ENCODE measurements around the gene BRAF. TPM values are rescaled to one million over a fixed set of nuclear protein-coding genes. Genes with fewer than 3 reads are reported as not detected.

The BRAF gene
- total RNA-seq, 5 donors from 2014 or later (not counting 1 experiment from before 2014, with no cell fraction given) = 39.3 to 65.1 (median 42.2) TPM

DNA sequence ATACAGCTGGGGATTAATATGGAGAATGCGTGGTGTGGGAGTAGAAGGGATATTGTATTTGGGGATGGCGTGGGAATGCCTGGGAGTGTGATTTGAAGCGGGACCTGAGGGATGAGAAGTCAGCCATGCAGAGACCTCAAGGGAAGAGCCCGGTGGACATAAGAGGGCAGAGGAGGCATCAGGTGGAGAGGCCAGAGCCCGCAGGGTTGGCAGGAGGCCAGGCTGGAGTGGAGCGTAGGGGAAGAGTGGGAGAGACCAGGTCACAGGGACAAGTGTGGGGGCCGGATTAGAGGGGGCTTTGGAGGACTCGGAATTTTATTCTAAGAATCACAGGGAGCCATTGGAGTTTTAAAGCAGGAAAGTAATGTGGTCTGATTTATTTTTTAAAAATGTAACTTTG lies 226.3 kb downstream of the BRAF start:
- 95% methylated on average over 7 of the region's 8 CpGs for WGBS (ENCODE audit: insufficient coverage)
- CTCF ChIA-PET = interaction anchor here in 1 of 2 donors (0.7 kb wide), 1 partner anchor 1039 kb away, joined by 3 read pairs; the partner anchor contains the start of gene SSBP1
- peaks cover 39 to 45% (median 44%) of the 10 kb centered on the region in 3 donors for H3K4me1 Mint-ChIP-seq

GRCh38 chr7:140697447-140698143 lies 227.1 kb downstream of the BRAF start:
- peaks cover 39 to 42% (median 41%) of the 10 kb centered on the region in 3 donors for H3K4me1 Mint-ChIP-seq

More for the DNA sequence above, 226.3 kb downstream of the BRAF start:
- Histone ChIP-seq H3K27ac (ENCODE audit: low read length) (no peak overlapping the region), H3K9me3 (no peaks in the 10 kb centered on the region), H3K27me3 (replicated peaks in 1 of 2; ENCODE audit: control insufficient read depth in 2 of 2, extremely low read depth in 1 of 2, insufficient read depth in 2 of 2, low read length in 1 of 2) (no peaks in the 10 kb centered on the region), H3K4me1 (ENCODE audit: control insufficient read depth in 1 of 2, extremely low read depth in 1 of 2, insufficient read depth in 2 of 2, low read length in 2 of 2) (peaks cover 5 to 28% of the 10 kb centered on the region in 2 experiments), H3K36me3 (ENCODE audit: control insufficient read depth in 2 of 2, extremely low read depth in 1 of 2, insufficient read depth in 1 of 2, low read length in 1 of 2) (peaks cover 0 to 6% of the 10 kb centered on the region in 2 donors), H3K4me3 (ENCODE audit: control insufficient read depth in 1 of 2, extremely low read depth in 1 of 2, low read length in 1 of 2) (no peak overlapping the region)
- Mint-ChIP-seq H3K27me3 (no peaks in the 10 kb centered on the region), H3K27ac (peak overlapping the region; percentile 8 to 98), H3K9me3 (no peaks in the 10 kb centered on the region), H3K4me3 (peak overlapping the region; percentile 96 to 98 (median 96)), H3K36me3 (peaks cover 5% of the 10 kb centered on the region)
- ATAC-seq (replicated peaks in 1 of 4) (no peak), DNase-seq (no peak)
- POLR2A ChIA-PET = no interaction called here

DNA sequence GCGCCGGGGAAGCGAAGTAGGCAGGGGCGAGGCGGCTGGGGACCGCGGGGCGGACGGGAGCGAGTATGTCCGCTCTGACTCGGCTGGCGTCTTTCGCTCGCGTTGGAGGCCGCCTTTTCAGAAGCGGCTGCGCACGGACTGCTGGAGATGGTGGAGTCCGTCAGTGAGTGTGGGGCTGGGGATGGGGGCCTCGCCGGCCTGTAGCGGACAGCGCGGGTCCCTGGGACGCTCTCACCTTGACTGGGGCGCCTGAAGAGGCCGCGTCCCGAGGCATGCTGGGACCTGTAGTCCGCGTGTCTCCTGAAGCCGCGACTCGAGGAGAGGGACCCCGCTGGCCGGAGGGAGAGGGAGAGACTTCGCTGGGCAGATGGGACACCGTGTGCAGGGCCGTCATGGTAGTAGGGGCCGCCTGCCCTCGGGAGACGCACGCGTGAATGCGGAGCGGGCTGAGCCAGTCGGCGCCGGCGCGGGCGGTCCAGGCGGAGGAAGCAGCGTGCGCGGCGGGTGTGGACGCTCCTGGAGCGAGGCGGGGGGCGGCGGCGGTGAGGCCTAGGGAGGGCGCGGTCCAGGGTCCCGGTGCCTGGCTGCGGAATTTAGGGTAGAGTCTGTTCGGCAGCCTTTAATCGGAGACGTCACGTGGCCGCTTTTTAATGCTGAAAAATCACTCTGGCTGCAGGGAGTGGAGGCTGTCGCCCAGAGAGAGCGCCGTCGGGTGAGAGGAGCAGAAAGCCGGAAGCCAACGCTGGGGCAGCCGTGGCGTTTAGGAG lies 227.9 kb downstream of the BRAF start, which contains the start of gene NDUFB2:
Gene NDUFB2 (plus strand): TSS at position 29 of the 767 bp plus-strand sequence. CDS start 37 bp downstream, at position 66.
- peaks cover 38 to 40% (median 39%) of the 10 kb centered on the region in 3 donors for H3K4me1 Mint-ChIP-seq
- H3K9me3 Mint-ChIP-seq = no peaks in the 10 kb centered on the region
- WGBS (ENCODE audit: insufficient coverage) = under 1% methylated on average over 82 of the region's 82 CpGs
- peak within 1 kb of the TSS; percentile 81 to 85 for H3K4me3 ChIP-seq (ENCODE audit: control insufficient read depth in 1 of 2, extremely low read depth in 1 of 2, low read length in 1 of 2)
- peak in 34 of 35 experiments; percentile 21 to 89 (median 59) for DNase-seq
- H3K27me3 Mint-ChIP-seq = no peaks in the 10 kb centered on the region
- H3K4me3 Mint-ChIP-seq = peak within 1 kb of the TSS; percentile 96 to 98 (median 96)
- H3K9me3 ChIP-seq = no peaks in the 10 kb centered on the region
- H3K27ac ChIP-seq (ENCODE audit: low read length) = peak within 1 kb of the TSS; percentile 87
- CTCF ChIA-PET = interaction anchor here in 1 of 2 donors (0.7 to 1.0 kb wide), 3 partner anchors 27 to 318 kb away, joined by 4 read pairs; no protein-coding TSS in a partner anchor
- H3K4me1 ChIP-seq (ENCODE audit: control insufficient read depth in 1 of 2, extremely low read depth in 1 of 2, insufficient read depth in 2 of 2, low read length in 2 of 2) = peaks cover 5 to 28% of the 10 kb centered on the region in 2 experiments
- H3K36me3 ChIP-seq (ENCODE audit: control insufficient read depth in 2 of 2, extremely low read depth in 1 of 2, insufficient read depth in 1 of 2, low read length in 1 of 2) = peaks cover 0 to 2% of the 10 kb centered on the region in 2 donors
- POLR2A ChIA-PET = interaction anchor here (0.6 to 1.0 kb wide), 5 partner anchors 11 to 1469 kb away, joined by 4 to 9 read pairs (median 5); no protein-coding TSS in a partner anchor
- H3K27me3 ChIP-seq (replicated peaks in 1 of 2; ENCODE audit: control insufficient read depth in 2 of 2, extremely low read depth in 1 of 2, insufficient read depth in 2 of 2, low read length in 1 of 2) = no peaks in the 10 kb centered on the region
- H3K36me3 Mint-ChIP-seq = peaks cover 6% of the 10 kb centered on the region
- H3K27ac Mint-ChIP-seq = peak within 1 kb of the TSS; percentile 91 to 98
- ATAC-seq (replicated peaks in 1 of 4) = peak; percentile 88 to 90 (median 88)

More at GRCh38 chr7:140697447-140698143, 227.1 kb downstream of the BRAF start:
- peak overlapping the region; percentile 81 to 85 for H3K4me3 ChIP-seq (ENCODE audit: control insufficient read depth in 1 of 2, extremely low read depth in 1 of 2, low read length in 1 of 2)
- DNase-seq (no peak), ATAC-seq (replicated peaks in 1 of 4) (no peak)
- ChIA-PET POLR2A (interaction anchor here in 1 of 2 donors (0.5 kb wide), 1 partner anchor 323 kb away, joined by 3 read pairs; no protein-coding TSS in a partner anchor), CTCF (interaction anchor here in 1 of 2 donors (1.0 kb wide), 1 partner anchor 220 kb away, joined by 4 read pairs; no protein-coding TSS in a partner anchor)
- peaks cover 3% of the 10 kb centered on the region for H3K36me3 Mint-ChIP-seq
- H3K27me3 Mint-ChIP-seq = no peaks in the 10 kb centered on the region
- H3K4me3 Mint-ChIP-seq = peak overlapping the region; percentile 96 to 98 (median 96)
- H3K27ac Mint-ChIP-seq = peak overlapping the region; percentile 91 to 98
- H3K36me3 ChIP-seq (ENCODE audit: control insufficient read depth in 2 of 2, extremely low read depth in 1 of 2, insufficient read depth in 1 of 2, low read length in 1 of 2) = peaks cover 0 to 2% of the 10 kb centered on the region in 2 donors
- H3K9me3 ChIP-seq = no peaks in the 10 kb centered on the region
- WGBS (ENCODE audit: insufficient coverage) = 45% methylated on average over 12 of the region's 24 CpGs
- no peaks in the 10 kb centered on the region for H3K9me3 Mint-ChIP-seq
- H3K4me1 ChIP-seq (ENCODE audit: control insufficient read depth in 1 of 2, extremely low read depth in 1 of 2, insufficient read depth in 2 of 2, low read length in 2 of 2) = peaks cover 5 to 28% of the 10 kb centered on the region in 2 experiments
- H3K27me3 ChIP-seq (replicated peaks in 1 of 2; ENCODE audit: control insufficient read depth in 2 of 2, extremely low read depth in 1 of 2, insufficient read depth in 2 of 2, low read length in 1 of 2) = no peaks in the 10 kb centered on the region
- H3K27ac ChIP-seq (ENCODE audit: low read length) = peak overlapping the region; percentile 87

GRCh38 chr7:140696024-140696679 lies 228.6 kb downstream of the BRAF start:
- H3K4me1 Mint-ChIP-seq = peaks cover 36 to 40% (median 39%) of the 10 kb centered on the region in 3 donors
- CTCF ChIA-PET = interaction anchor here in 1 of 2 donors (0.7 to 0.8 kb wide), 2 partner anchors 27 to 319 kb away, joined by 4 read pairs; no protein-coding TSS in a partner anchor
- H3K27me3 ChIP-seq (replicated peaks in 1 of 2; ENCODE audit: control insufficient read depth in 2 of 2, extremely low read depth in 1 of 2, insufficient read depth in 2 of 2, low read length in 1 of 2) = no peaks in the 10 kb centered on the region
- H3K9me3 ChIP-seq = no peaks in the 10 kb centered on the region
- H3K4me3 ChIP-seq (ENCODE audit: control insufficient read depth in 1 of 2, extremely low read depth in 1 of 2, low read length in 1 of 2) = peak overlapping the region; percentile 81 to 85
- peaks cover 5 to 28% of the 10 kb centered on the region in 2 experiments for H3K4me1 ChIP-seq (ENCODE audit: control insufficient read depth in 1 of 2, extremely low read depth in 1 of 2, insufficient read depth in 2 of 2, low read length in 2 of 2)
- H3K4me3 Mint-ChIP-seq = peak overlapping the region; percentile 96 to 98 (median 96)
- no peaks in the 10 kb centered on the region for H3K27me3 Mint-ChIP-seq
- DNase-seq = peak in 34 of 35 experiments; percentile 85 to 97 (median 93)
- POLR2A ChIA-PET = interaction anchor here (0.6 to 1.0 kb wide), 6 partner anchors 10 to 1468 kb away, joined by 4 to 9 read pairs (median 5); no protein-coding TSS in a partner anchor
- peaks cover 0 to 7% of the 10 kb centered on the region in 2 donors for H3K36me3 ChIP-seq (ENCODE audit: control insufficient read depth in 2 of 2, extremely low read depth in 1 of 2, insufficient read depth in 1 of 2, low read length in 1 of 2)
- H3K36me3 Mint-ChIP-seq = peaks cover 11% of the 10 kb centered on the region
- H3K27ac ChIP-seq (ENCODE audit: low read length) = peak overlapping the region; percentile 87
- peak overlapping the region; percentile 91 to 98 for H3K27ac Mint-ChIP-seq
- ATAC-seq (replicated peaks in 1 of 4) = no peak
- no peaks in the 10 kb centered on the region for H3K9me3 Mint-ChIP-seq
- 35% methylated on average over 21 of the region's 23 CpGs for WGBS (ENCODE audit: insufficient coverage)

DNA sequence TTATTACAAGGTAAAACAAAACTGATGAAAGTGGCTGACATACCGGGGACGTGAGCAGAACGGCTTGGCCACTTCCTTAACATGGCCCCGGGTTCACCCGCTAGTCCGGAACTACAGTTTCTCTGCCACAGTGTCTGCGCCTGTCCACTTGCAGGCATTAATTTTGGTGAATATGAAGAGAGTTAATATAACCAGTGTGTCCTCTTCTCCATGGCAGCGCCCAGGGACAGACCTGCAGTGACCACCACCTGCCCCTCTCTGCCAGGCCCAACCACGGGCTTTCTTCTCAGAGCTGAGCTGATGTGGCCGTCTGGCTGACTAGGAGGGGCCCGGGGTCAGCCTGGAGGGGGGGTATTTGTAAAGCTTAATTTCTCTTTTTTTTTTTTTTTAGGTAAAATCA lies 229.3 kb downstream of the BRAF start:
- peaks cover 0 to 7% of the 10 kb centered on the region in 2 donors for H3K36me3 ChIP-seq (ENCODE audit: control insufficient read depth in 2 of 2, extremely low read depth in 1 of 2, insufficient read depth in 1 of 2, low read length in 1 of 2)
- no peaks in the 10 kb centered on the region for H3K9me3 ChIP-seq
- no peak for DNase-seq
- ChIA-PET POLR2A (interaction anchor here (0.5 to 0.6 kb wide), 2 partner anchors 56 to 1613 kb away, joined by 4 to 5 read pairs; no protein-coding TSS in a partner anchor), CTCF (no interaction called here)
- no peak overlapping the region for H3K4me3 ChIP-seq (ENCODE audit: control insufficient read depth in 1 of 2, extremely low read depth in 1 of 2, low read length in 1 of 2)
- H3K4me1 ChIP-seq (ENCODE audit: control insufficient read depth in 1 of 2, extremely low read depth in 1 of 2, insufficient read depth in 2 of 2, low read length in 2 of 2) = peaks cover 5 to 28% of the 10 kb centered on the region in 2 experiments
- no peak for ATAC-seq (replicated peaks in 1 of 4)
- Mint-ChIP-seq H3K4me1 (peaks cover 32 to 39% (median 38%) of the 10 kb centered on the region in 3 donors), H3K27me3 (no peaks in the 10 kb centered on the region), H3K36me3 (peaks cover 14% of the 10 kb centered on the region), H3K4me3 (peak overlapping the region in 2 of 3 donors; percentile 96 to 98), H3K27ac (peak overlapping the region in 1 of 2 donors; percentile 91), H3K9me3 (no peaks in the 10 kb centered on the region)
- H3K27ac ChIP-seq (ENCODE audit: low read length) = peak overlapping the region; percentile 87
- 93% methylated on average over 8 of the region's 11 CpGs for WGBS (ENCODE audit: insufficient coverage)
- H3K27me3 ChIP-seq (replicated peaks in 1 of 2; ENCODE audit: control insufficient read depth in 2 of 2, extremely low read depth in 1 of 2, insufficient read depth in 2 of 2, low read length in 1 of 2) = no peaks in the 10 kb centered on the region
